Measurements from ENCODE around the gene OCRL.

DNA sequence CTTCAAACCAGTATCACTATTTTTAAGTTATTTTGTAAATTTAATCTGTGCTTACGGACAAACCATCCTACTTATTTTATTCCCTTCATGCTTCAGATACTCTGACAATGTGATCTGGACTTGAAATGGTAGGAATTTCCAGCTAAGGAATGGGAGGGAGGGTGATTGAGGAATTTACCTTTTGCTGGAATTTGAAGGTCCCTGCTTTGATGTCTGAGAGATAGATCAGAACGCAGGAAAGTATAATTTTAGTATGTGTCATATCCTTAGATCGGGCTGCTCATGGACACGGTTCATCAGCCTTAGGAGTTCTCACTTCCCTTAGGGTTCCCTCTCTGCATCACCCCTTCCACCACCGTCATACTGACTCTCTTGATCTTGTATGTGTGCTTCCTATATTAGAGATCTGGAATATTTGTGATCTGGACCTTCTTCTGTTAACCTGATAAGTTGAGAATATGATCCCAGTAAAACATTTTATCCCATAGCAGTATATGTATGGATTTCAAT, 16.8 kb downstream of the OCRL start:
- TF ChIP-seq, protein P1, sequence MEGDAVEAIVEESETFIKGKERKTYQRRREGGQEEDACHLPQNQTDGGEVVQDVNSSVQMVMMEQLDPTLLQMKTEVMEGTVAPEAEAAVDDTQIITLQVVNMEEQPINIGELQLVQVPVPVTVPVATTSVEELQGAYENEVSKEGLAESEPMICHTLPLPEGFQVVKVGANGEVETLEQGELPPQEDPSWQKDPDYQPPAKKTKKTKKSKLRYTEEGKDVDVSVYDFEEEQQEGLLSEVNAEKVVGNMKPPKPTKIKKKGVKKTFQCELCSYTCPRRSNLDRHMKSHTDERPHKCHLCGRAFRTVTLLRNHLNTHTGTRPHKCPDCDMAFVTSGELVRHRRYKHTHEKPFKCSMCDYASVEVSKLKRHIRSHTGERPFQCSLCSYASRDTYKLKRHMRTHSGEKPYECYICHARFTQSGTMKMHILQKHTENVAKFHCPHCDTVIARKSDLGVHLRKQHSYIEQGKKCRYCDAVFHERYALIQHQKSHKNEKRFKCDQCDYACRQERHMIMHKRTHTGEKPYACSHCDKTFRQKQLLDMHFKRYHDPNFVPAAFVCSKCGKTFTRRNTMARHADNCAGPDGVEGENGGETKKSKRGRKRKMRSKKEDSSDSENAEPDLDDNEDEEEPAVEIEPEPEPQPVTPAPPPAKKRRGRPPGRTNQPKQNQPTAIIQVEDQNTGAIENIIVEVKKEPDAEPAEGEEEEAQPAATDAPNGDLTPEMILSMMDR (conservative IDR thresholded peaks at IDR 0.05; ENCODE audit: low read depth, low read length) = no peak
- TF ChIP-seq EZH2 (IDR thresholded peaks at IDR 0.05; ENCODE audit: borderline replicate concordance, low read depth, low read length, poor library complexity, severe bottlenecking) = no peak
